Neutrophil (primary cell): ENCODE results near the gene AHCTF1.

Experiments
- H3K27ac ChIP-seq: fragments of 200-600 bp; sonication (generic); 2 replicates; pipeline ENCODE4 v1.5.1; 2016; ENCODE audit warnings: mild to moderate bottlenecking, moderate library complexity
- H3K27me3 ChIP-seq: fragments of 200-600 bp; sonication (generic); 2 replicates; pipeline ENCODE4 v1.6.0; 2016; ENCODE audit warnings: mild to moderate bottlenecking
- H3K36me3 ChIP-seq: fragments of 200-600 bp; sonication (generic); 2 replicates; pipeline ENCODE4 v1.5.1; 2017
- H3K4me1 ChIP-seq, 2 experiments: fragments of 200-600 bp in 1 of 2; sonication (generic) in 1 of 2; 1 replicate in 1 of 2; 2 replicates in 1 of 2; pipeline versions ENCODE4 v1.5.1 to v1.6.1; 2013 to 2016; ENCODE audit warnings: low read depth in 1 of 2, low read length in 1 of 2, mild to moderate bottlenecking in 1 of 2, moderate library complexity in 1 of 2; ENCODE audit not compliant: control insufficient read depth in 1 of 2, insufficient read depth in 1 of 2
- H3K4me3 ChIP-seq, 2 experiments: fragments of 200-600 bp in 1 of 2; sonication (generic) in 1 of 2; 1 replicate in 1 of 2; 2 replicates in 1 of 2; pipeline ENCODE4 v1.5.1; 2013 to 2016; ENCODE audit warnings: low read depth in 1 of 2, low read length in 1 of 2, mild to moderate bottlenecking in 1 of 2, moderate library complexity in 1 of 2
- H3K9me3 ChIP-seq: fragments of 200-600 bp; sonication (generic); 2 replicates; pipeline ENCODE4 v1.5.1; 2016
- CTCF ChIP-seq: fragments of 200-600 bp; sonication (generic); IDR thresholded peaks from 2 replicates; pipeline ENCODE4 v1.5.1; 2016; ENCODE audit warnings: antibody characterized with exemption

AHCTF1 gene

GRCh38 chr1:246794828-246795671 is 136.7 kb downstream of the AHCTF1 start:
- no peak overlapping the region for H3K27ac ChIP-seq
- no peaks in the 10 kb centered on the region for H3K27me3 ChIP-seq
- no peaks in the 10 kb centered on the region for H3K4me1 ChIP-seq
- H3K9me3 ChIP-seq = no peaks in the 10 kb centered on the region
- no peak overlapping the region for H3K4me3 ChIP-seq
- H3K36me3 ChIP-seq = no peaks in the 10 kb centered on the region
- no peak for TF ChIP-seq CTCF

- no peak for TF ChIP-seq CTCF
- no peak overlapping the region for H3K4me3 ChIP-seq
These were observed 137.5 kb downstream of the AHCTF1 start for GRCh38 chr1:246794048-246794827.

GRCh38 chr1:246793356-246793896 is 138.3 kb downstream of the AHCTF1 start:
- H3K4me1 ChIP-seq = peaks cover 0 to 7% of the 10 kb centered on the region in 2 experiments
- H3K27ac ChIP-seq = no peak overlapping the region
- peaks cover 10% of the 10 kb centered on the region for H3K27me3 ChIP-seq
- no peaks in the 10 kb centered on the region for H3K36me3 ChIP-seq
- H3K4me3 ChIP-seq = no peak overlapping the region
- no peak for TF ChIP-seq CTCF
- H3K9me3 ChIP-seq = no peaks in the 10 kb centered on the region

More at GRCh38 chr1:246794048-246794827, 137.5 kb downstream of the AHCTF1 start:
- H3K4me1 ChIP-seq = peaks cover 0 to under 1% of the 10 kb centered on the region in 2 experiments
- H3K36me3 ChIP-seq = no peaks in the 10 kb centered on the region
- H3K9me3 ChIP-seq = no peaks in the 10 kb centered on the region
- no peak overlapping the region for H3K27ac ChIP-seq
- peaks cover 2% of the 10 kb centered on the region for H3K27me3 ChIP-seq

GRCh38 chr1:246792603-246793002 is 139.1 kb downstream of the AHCTF1 start:
- H3K9me3 ChIP-seq = no peaks in the 10 kb centered on the region
- TF ChIP-seq CTCF = no peak
- H3K4me1 ChIP-seq = peaks cover 0 to 7% of the 10 kb centered on the region in 2 experiments
- H3K27ac ChIP-seq = no peak overlapping the region
- no peak overlapping the region for H3K4me3 ChIP-seq
- H3K36me3 ChIP-seq = no peaks in the 10 kb centered on the region
- peaks cover 14% of the 10 kb centered on the region for H3K27me3 ChIP-seq

GRCh38 chr1:246791303-246791918 is 140.3 kb downstream of the AHCTF1 start:
- Histone ChIP-seq H3K27ac (no peak overlapping the region), H3K9me3 (no peaks in the 10 kb centered on the region), H3K27me3 (peaks cover 14% of the 10 kb centered on the region), H3K4me3 (no peak overlapping the region), H3K36me3 (no peaks in the 10 kb centered on the region), H3K4me1 (peaks cover 0 to 7% of the 10 kb centered on the region in 2 experiments)
- TF ChIP-seq CTCF = no peak
